Loucy (cell line): Measurements from ENCODE around the gene CERS6.

Experiments
- EZH2phosphoT487 ChIP-seq: fragments of 200-600 bp; IDR thresholded peaks from 2 replicates; pipeline ENCODE4 v1.6.1; 2018; ENCODE audit warnings: antibody characterized with exemption, mild to moderate bottlenecking, moderate library complexity, borderline replicate concordance
- TF ChIP-seq, protein P1 (sequence below): fragments of 200-600 bp; sonication (generic); conservative IDR thresholded peaks from 2 replicates; pipeline ENCODE4 v1.5.1; 2014; ENCODE audit warnings: mild to moderate bottlenecking, antibody characterized with exemption, low read length

DNA sequence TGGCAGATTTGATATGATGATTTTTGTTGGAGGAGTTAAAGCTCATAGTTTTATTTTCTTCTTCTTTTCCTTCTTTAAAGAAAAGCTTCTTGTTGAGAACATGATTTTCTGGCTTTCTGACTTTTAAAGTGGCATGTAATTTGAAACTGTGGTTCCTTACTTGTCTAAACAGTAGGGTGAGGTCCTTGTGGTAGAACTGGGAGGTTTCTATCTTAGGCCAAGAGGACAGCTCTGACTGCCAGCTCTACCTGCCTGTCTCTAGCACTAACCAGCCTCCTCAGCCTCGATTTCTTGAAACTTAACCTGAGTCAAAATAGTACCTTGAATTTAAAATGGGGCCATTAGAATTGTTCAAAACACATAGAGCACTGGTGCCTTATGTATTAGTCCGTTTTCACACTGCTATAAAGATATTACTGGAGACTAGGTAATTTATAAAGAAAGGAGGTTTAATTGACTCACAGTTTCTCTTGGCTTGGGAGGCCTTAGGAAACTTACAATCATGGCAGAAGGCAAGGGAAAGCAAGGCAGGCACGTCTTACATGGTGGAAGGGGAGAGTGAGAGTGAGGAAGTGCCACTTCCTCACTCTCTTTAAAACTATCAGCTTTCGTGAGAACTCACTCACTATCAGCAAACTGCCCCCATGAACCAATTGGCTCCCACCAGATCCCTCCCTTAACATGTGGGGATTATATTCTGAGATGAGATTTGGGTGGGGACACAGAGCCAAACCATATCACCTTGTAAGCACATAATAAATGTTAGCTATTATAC lies 119.0 kb downstream of the CERS6 start:
- TF ChIP-seq, protein P1, sequence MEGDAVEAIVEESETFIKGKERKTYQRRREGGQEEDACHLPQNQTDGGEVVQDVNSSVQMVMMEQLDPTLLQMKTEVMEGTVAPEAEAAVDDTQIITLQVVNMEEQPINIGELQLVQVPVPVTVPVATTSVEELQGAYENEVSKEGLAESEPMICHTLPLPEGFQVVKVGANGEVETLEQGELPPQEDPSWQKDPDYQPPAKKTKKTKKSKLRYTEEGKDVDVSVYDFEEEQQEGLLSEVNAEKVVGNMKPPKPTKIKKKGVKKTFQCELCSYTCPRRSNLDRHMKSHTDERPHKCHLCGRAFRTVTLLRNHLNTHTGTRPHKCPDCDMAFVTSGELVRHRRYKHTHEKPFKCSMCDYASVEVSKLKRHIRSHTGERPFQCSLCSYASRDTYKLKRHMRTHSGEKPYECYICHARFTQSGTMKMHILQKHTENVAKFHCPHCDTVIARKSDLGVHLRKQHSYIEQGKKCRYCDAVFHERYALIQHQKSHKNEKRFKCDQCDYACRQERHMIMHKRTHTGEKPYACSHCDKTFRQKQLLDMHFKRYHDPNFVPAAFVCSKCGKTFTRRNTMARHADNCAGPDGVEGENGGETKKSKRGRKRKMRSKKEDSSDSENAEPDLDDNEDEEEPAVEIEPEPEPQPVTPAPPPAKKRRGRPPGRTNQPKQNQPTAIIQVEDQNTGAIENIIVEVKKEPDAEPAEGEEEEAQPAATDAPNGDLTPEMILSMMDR = no peak
- TF ChIP-seq EZH2phosphoT487 = no peak
